ENCODE data around the gene PHLDB3.

DNA sequence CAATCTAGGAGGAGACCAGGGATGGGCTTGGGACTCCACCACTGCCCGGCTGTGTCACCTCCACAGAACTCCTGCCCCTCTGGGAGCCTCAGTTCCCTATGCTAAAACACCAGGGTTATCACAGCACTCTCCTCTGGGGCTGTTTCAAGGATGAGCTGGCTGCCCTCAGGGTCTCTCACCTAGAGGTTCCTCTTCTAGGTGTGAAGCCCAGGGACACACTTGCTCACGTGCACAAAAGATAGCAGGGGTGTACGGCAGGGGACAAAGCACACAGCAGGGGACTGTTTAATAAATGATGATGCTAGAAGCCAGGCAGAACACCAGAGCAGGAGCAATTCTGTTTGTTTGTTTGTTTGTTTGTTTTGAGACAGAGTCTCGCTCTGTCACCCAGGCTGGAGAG lies 22.4 kb downstream of the PHLDB3 start:
- TF ChIP-seq TAF1 (IDR thresholded peaks at IDR 0.05; ENCODE audit: low read depth) (no peak), EZH2 (IDR thresholded peaks at IDR 0.05; ENCODE audit: borderline replicate concordance, insufficient read depth, low read length, poor library complexity, severe bottlenecking) (no peak), POLR2AphosphoS5 (IDR thresholded peaks at IDR 0.05) (no peak), MXI1 (conservative IDR thresholded peaks at IDR 0.05; ENCODE audit: poor library complexity, severe bottlenecking) (no peak), EP300 (conservative IDR thresholded peaks at IDR 0.05; ENCODE audit: poor library complexity, severe bottlenecking) (no peak)
- TF ChIP-seq, protein P1, sequence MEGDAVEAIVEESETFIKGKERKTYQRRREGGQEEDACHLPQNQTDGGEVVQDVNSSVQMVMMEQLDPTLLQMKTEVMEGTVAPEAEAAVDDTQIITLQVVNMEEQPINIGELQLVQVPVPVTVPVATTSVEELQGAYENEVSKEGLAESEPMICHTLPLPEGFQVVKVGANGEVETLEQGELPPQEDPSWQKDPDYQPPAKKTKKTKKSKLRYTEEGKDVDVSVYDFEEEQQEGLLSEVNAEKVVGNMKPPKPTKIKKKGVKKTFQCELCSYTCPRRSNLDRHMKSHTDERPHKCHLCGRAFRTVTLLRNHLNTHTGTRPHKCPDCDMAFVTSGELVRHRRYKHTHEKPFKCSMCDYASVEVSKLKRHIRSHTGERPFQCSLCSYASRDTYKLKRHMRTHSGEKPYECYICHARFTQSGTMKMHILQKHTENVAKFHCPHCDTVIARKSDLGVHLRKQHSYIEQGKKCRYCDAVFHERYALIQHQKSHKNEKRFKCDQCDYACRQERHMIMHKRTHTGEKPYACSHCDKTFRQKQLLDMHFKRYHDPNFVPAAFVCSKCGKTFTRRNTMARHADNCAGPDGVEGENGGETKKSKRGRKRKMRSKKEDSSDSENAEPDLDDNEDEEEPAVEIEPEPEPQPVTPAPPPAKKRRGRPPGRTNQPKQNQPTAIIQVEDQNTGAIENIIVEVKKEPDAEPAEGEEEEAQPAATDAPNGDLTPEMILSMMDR (IDR thresholded peaks at IDR 0.05; ENCODE audit: poor library complexity, severe bottlenecking): no peak
- TF ChIP-seq, protein P2, sequence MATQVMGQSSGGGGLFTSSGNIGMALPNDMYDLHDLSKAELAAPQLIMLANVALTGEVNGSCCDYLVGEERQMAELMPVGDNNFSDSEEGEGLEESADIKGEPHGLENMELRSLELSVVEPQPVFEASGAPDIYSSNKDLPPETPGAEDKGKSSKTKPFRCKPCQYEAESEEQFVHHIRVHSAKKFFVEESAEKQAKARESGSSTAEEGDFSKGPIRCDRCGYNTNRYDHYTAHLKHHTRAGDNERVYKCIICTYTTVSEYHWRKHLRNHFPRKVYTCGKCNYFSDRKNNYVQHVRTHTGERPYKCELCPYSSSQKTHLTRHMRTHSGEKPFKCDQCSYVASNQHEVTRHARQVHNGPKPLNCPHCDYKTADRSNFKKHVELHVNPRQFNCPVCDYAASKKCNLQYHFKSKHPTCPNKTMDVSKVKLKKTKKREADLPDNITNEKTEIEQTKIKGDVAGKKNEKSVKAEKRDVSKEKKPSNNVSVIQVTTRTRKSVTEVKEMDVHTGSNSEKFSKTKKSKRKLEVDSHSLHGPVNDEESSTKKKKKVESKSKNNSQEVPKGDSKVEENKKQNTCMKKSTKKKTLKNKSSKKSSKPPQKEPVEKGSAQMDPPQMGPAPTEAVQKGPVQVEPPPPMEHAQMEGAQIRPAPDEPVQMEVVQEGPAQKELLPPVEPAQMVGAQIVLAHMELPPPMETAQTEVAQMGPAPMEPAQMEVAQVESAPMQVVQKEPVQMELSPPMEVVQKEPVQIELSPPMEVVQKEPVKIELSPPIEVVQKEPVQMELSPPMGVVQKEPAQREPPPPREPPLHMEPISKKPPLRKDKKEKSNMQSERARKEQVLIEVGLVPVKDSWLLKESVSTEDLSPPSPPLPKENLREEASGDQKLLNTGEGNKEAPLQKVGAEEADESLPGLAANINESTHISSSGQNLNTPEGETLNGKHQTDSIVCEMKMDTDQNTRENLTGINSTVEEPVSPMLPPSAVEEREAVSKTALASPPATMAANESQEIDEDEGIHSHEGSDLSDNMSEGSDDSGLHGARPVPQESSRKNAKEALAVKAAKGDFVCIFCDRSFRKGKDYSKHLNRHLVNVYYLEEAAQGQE (IDR thresholded peaks at IDR 0.05; ENCODE audit: borderline replicate concordance): no peak

All from neural cell (in vitro differentiated cells).